Urothelium cell line (cell line): Measurements from ENCODE around the gene SLC25A22.
A peak's percentile ranks its signal among the peaks of the same experiment; 100 is the strongest.

Source experiments
- DNase-seq: peaks from one replicate; pipeline ENCODE4 v3.0.0; 2011; ENCODE audit warnings: low spot score, mixed read lengths
- FAIRE-seq: peaks from 2 replicates; lab custom pipeline; 2011; peaks lifted over from hg19 to GRCh38; lab: Jason Lieb, UNC

SLC25A22 gene

DNA sequence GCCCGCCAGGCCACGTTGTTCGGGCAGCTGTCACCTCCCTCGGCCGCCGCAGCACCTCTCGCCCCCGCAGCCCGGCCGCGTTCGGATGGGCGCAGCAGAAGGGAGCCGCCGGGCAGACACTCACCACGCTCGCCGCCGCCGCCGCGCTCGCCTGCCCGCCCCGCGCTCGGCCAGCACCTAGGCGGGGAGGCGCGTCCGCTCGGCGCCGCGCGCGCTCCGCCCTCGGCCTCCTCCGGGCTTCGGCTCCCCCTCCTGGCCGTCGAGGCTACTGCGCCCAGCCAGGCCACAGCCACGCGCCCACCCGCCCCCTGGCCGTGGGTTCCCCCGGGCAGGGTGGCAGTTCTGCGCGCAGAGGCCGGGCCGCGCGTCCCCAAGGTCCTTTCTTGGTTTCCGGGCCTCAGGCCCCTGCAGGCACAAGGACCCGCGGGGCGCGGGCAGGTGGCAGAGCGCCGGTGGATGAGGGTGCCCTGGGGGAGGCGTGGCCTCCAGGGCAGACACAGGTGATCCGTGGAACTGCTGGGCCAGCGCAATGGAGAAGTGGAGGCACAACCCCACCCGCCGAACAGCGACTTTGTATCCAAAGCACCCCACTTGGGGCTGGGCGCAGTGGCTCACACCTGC is at the start of gene SLC25A22:
Gene SLC25A22 (minus strand): TSS at position 189 of the 621 bp plus-strand sequence. CDS start 3,275 bp downstream, outside the sequence.
- peak; percentile 37 for FAIRE-seq
- DNase-seq = peak; percentile 85

DNA sequence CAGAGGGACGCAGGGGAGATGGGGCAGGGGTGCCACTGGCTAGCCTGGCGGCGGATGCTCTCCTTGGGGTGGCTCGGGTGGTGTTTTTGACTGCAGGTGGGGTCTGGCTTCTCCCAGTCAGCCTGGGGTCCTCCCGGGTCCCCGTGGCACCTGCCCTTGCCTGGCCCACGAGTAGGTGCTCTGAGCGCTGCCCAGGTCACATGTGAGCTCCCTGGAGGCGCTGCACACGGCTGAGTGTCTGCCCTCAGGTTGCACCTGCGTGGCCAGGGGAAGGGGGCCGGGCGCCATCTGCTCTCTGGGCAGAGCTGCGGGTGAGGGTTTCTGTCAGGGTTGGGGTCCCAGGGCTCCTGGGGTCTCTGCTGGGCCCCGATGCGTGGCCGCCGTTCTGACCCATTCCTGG is 49.8 kb upstream of the SLC25A22 start:
- no peak for FAIRE-seq

DNA sequence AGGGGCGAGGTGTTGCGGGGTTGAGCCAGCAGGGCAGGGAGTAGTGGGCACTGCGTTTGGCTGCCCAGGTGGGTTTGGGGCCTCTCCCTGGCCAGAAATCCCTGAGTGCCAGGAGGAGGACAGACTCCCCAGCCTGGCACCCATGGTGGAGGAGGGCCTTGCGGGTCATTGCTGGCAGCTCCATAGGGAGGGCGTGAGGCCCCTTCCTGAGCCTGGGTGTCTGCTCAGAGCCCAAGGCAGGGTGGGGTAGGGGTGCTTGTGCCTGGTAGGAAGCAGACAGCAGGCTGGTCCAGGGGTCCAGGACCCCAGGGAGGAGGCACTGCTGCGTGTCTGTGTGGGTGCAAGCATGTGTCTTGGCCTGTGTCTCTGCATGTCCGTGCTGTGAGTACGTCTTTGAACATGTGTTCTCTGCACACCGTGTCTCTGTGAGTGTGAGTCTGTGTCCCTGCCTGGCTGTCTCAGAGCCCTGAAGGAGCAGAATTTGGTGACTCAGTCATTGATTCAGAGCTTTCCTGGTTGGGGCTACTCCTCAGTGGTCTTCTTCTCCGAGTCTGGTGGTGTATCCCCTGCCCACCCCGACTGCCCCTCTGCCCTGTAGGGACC is 48.5 kb upstream of the SLC25A22 start:
- no peak for DNase-seq
- no peak for FAIRE-seq

More for the DNA sequence above, 49.8 kb upstream of the SLC25A22 start:
- DNase-seq = no peak

DNA sequence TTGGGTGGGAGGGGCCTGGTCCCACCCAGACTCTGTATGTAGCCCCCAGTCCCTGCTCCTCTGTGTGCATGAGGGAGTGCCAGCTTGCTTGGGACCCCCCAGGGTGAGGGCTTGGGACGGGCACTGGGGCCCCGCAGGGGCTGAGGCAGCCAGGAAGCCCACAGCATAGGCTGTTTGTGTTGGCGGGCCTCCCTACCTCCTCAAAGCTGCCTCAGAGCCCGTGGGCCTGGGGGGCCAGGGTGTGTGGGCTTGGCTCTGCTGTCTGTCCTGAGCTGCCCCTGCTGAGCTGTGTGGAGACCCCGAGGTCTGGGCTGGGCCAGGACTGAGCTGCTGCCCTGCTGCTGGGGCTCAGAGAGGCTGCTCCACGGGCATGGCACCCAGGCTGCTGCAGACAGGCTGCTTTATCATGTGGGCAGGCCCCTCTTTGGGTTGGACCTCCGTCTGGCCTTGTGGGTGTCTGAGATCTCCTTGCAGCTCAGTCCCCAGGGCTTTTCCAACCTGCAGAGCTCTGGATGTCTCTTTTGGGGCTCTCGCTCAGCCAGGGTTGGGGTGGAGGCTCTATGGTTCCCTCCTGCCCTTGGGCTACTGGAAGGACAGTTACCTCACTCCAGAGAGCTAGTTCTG is 47.9 kb upstream of the SLC25A22 start:
- DNase-seq (no peak), FAIRE-seq (no peak)

DNA sequence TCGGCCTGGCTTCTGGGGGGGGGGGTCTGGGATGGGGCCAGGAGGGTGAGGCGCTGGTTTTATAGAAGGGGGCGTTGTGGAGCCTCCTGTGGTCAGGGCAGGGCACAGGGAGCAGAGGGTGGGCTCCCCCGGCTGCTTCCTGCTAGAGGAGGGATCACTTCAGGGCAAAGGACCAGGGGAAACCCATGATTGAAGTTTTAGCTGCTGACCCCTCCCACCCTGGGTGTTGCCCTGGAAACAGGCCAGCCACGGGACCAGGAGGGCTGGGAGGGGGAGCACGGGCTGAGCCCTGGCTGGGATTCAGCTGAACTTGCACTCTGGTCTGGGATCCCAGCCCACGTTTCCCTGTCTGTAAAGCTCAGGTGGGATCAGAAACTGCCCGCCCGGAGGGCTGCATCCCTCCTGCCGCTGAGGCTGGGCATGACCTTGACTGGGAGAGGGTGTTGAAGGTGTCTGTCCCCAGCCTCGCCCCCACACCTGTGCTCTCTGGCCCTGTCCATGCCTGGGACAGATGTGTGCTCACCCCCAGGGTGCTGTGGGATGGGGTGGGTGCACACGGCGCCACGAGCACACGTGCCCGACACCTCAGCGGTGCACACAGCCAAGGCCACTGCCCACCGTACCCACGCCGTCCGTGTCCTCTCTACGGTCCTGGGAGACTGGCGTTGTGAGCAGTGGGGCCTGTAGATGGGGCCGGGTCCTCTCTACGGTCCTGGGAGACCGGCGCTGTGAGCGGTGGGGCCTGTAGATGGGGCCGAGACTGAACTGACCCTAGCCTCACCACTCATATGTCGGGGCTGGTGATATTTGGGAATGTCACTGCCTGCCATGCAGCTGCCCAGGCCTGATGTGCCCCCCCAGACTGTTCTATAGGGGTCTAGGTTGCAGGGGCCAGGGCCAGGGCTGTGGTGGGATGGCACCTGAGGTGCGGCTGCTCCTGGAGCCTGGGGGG is 46.9 kb upstream of the SLC25A22 start:
- peak; percentile 17 for FAIRE-seq
- DNase-seq = peak; percentile 78

DNA sequence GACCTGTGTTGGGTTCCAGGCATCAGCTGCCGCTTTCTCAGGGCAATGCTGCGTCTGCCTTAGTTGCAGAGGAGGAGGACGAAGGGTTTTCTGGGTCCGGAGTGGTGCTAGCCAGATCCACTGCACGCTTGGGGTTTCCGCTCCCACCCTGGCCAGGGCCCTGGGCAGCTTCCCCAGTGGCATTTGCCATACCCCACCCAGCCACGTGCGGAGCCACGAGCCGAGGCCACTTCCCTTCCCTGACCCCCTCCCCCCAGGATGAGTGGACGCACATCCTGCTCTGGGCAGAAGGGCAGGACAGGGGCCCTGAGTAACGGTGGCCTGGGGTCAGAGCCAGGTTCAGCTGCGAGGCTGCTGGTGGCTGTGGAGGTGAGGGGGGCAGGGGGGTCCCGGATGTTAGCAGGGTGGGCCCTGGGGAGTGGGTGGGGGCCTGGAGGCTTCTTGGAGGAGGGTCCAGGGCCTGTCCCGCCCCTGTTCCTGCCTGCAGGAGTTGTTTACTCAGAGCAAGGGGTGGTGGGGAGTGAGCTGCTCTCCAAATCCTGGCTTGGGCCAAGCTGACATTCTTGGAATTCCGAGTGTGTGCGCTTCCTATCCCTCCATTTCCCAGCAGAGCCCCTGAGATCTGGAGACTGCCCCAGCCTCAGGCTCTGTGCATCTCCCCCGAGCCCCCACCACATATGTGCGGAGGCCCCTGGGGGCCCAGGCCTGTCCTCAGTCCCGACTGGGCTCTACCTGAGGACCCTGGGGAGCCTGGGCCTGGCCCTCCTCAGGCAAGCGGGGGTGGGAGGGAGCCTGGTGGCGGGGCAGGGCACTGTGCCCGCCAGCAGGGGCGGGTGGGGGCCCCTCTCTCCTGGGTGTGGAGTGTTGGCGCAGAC is 46.0 kb upstream of the SLC25A22 start:
- DNase-seq = peak; percentile 76

DNA sequence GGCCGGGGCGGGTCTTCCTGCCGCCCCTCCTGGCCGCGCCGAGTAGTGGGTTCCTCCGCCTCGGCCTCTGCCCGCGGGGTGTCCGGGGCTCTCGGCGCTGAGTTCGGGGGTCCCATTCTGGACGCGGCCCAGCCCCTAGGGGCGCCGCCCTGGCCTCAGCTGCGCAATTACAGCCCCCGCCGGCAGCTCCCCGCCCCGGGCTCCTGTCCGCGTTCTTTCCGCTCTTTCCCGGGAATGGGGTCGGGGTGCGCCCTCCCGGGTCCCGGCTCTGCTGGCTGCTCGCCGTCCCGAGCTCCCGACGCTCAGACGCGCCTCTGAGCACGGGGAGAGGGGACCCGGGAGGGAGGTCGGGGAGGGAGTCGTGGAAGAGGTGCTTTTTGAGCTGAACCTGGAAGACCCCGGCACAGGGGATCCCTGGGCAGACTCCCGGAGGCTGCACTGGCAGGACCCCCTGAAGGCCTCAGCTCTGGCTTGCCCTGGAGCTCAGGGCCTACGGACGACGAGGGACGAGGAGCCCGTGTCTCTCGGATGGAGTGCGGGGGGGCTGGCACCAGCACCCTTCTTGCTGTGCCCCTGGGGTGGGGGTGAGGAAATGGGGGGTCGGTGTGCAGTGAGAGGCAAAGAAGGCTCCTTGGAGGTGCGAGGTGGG is 45.1 kb upstream of the SLC25A22 start:
- DNase-seq (no peak), FAIRE-seq (no peak)

More for the DNA sequence above, 46.0 kb upstream of the SLC25A22 start:
- FAIRE-seq = peak; percentile 71

DNA sequence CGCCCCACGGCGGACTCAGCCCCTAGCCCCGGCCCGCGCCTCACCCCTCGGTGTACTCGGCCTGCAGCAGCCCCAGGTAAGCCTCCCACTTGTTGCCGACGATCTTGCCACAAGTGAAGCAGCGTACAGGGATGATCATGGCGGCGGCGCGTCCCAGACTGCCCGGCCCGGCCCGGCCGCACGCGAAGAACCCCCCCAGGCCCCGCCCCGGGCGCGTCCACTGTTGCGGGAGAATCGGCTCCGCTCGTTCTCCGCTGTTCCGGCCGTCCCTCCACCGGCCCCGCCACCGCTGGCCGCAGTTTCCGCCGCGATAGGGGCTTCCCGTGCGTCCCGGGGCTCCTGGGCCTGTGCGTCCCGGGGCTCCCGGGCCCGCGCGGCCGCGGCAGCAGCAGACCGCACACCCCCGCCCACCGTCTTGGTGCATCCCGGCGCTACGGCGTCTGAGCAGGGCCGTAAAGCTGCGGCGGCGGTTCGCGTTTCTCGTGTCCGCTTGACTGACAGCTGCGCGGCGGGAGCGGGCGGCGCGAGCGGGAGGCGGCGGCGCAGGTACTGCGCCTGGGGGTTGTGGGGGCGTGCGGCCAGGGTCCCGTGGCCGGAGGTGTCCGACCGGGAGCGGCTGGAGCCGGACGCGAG is 44.4 kb upstream of the SLC25A22 start, which contains the start of the genes POLR2L and TSPAN4:
Gene POLR2L (minus strand): TSS at position 160 of the 633 bp plus-strand sequence. CDS start 21 bp downstream, at position 139.
Gene TSPAN4 (plus strand): TSS at position 483 of the 633 bp plus-strand sequence. CDS start 7,453 bp downstream, outside the sequence.
- no peak for FAIRE-seq

DNA sequence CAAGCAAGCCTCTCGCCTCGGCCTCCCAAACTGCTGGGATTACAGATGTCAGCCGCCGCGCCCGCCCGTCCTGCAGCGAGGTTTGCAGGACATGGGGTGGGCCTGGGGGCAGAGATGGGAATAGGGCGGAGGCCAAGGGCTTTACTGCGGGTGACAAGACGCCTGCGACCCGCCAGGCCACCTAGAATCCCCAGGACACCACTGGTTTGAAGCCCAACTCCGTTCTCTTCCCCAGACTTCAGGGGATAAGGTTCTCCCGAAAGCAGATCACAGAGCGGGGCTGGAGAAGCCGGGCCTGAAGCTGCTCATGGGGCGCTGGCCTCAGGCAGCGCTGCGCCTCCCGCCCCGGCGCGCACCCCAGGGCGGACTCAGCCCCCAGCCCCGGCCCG is 43.9 kb upstream of the SLC25A22 start:
- no peak for DNase-seq
- FAIRE-seq = no peak

More for the DNA sequence above, 44.4 kb upstream of the SLC25A22 start, which contains the start of the genes POLR2L and TSPAN4:
- peak; percentile 74 for DNase-seq

DNA sequence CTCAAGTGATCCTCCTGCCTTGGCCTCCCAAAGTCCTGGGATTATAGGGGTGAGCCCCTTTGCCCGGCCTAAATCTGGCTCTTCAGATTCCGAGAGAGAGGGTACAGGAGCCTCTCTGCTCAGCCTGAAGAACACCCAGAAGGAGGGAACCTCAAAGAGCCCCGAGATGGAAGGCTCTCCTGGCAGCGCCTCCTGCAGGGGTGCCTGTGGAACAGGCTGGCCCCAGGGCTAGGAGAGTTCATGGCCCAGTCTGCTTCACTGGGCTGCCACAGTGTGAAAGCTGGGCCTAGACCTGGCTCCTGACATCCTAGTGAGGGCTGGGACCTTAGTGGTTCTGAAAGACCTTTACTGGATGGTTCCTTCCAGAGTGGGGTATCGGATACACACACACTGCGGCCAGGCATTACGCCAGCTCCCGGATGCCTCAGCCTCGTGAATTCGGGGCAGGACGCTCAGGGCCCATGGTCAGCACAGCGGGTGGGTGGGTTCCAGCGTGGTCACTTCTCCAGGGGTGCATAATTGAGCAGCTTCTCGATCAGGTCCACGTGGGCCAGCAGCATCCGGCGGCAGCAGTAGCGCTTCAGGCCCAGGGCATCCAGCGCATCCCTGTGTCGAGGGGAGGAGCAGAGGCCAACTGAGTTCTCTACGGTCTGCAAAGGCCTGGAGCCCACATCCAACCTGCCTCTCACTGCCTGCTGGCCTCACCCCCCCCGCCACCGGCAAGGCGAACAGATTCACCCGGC is 42.0 kb upstream of the SLC25A22 start:
- FAIRE-seq = no peak
- no peak for DNase-seq

DNA sequence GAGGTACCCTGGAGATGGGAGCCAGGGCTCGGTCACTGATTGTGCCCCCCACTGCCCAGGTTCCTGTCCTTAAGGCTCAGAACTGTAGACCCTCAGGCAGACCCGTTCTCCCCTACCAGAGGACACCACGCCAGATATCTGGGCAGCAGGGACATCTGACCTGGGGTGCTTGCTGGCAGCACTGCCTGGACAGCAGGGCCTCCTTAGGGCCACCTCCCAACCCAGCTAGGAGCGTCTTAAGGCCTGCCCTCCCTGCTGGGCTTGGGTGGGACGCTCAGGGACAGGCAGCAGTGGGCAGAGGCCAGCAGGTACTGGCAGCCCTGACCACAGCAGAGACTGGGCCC is 41.2 kb upstream of the SLC25A22 start:
- FAIRE-seq (no peak), DNase-seq (no peak)

DNA sequence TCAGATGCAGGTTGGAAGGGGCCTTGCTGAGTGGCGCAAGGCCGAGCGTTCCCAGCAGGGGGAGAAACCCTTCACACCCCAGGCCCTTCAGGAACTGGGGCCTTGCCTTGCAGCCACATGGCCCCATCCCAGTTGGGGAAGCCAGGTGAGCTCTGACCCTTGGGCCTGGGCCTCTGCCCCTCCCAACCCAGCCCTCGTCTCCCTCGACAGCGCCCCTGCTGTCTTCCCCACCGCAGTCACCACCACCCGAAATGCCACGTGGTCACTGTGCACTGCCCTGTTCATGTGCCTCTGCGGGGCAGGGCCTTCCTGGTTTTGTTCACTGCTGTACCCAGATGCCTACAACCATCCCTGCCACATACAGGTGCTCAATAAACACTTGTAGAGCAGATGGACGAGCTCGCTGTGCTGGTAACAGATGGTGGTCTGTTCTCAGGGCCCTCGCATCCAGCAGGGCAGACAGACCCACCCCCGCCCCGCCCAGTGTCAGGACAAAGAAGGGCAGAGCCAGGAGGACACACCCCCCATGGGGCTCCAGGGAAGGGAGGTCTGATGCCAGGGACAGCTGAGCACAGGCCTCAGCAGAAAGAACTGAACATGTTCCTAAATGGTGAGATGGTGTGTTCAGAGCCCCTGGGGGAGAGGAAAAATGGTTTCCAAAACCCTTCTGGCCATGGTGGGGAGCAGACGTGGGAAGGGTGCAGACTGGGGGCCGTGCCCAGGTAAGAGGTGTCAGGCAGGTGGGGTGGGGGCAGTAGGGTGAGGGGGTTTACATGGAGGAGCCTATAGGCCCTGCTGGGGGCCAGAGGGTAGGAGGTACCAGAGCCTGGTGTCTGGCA is 40.6 kb upstream of the SLC25A22 start:
- FAIRE-seq (no peak), DNase-seq (no peak)

DNA sequence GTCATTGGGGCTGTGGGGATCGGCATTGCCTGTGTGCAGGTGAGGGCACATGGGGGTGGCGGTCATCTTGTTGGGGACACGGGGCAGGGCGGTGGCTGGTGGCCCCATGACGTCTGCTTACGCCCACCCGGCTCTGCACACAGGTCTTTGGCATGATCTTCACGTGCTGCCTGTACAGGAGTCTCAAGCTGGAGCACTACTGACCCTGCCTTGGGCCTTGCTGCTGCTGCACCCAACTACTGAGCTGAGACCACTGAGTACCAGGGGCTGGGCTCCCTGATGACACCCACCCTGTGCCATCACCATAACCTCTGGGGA is 39.9 kb upstream of the SLC25A22 start:
- DNase-seq (no peak), FAIRE-seq (no peak)

DNA sequence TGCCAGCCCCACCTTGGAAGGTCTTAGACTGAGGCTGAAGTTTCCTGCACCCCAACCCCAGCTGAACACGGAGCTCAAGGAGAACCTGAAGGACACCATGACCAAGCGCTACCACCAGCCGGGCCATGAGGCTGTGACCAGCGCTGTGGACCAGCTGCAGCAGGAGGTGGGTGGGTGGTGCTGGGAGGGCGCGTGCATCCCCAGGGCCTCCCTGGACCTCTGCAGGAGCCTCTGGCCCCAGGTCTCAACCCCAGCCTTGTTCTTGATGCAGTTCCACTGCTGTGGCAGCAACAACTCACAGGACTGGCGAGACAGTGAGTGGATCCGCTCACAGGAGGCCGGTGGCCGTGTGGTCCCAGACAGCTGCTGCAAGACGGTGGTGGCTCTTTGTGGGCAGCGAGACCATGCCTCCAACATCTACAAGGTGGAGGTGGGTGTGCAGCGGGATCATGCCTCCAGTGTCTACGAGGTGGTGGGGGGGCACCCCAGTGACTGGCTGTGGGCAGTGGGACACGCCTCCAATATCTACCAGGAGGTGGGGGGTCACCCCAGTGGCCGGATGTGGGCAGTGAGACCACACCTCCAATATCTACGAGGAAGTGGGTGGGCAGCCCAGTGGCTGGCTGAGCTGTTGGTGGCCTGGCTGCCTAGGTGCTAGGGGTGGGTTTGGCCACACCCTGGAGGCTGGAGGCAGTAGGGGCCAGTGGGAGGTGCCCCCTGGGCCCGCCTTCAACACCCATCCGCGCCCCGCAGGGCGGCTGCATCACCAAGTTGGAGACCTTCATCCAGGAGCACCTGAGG is 39.3 kb upstream of the SLC25A22 start:
- no peak for DNase-seq

DNA sequence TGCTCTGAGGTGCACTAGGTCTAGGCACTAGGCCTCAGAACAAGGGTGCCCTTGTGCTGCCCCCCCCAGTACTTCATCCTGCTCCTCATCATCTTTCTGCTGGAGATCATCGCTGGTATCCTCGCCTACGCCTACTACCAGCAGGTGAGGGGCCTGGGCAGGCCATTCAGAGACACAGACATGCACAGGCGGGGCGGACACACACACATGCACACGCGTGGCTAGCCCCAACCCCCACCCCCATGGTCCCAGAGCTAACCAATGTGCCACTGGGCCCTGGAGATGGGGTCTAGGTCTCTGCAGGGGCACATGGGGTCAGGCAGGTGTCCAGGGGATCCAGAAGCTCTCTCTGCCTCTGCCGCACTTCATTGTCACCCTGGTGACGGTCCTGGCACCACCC is 38.6 kb upstream of the SLC25A22 start:
- no peak for FAIRE-seq

More for the DNA sequence above, 39.3 kb upstream of the SLC25A22 start:
- FAIRE-seq = no peak

DNA sequence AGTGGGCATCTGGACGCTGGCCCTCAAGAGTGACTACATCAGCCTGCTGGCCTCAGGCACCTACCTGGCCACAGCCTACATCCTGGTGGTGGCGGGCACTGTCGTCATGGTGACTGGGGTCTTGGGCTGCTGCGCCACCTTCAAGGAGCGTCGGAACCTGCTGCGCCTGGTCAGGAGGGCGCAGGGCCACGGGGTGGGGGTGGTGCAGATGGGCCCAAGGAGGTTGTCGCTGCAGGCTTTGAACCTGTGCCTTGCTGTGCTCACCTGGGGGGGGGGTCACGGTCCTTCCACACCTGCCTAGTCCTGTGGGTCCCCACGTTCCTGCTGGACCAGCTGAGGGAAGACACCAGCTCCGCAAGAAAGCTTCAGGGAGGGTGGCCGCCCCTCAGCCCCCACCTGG is 38.2 kb upstream of the SLC25A22 start:
- FAIRE-seq (no peak), DNase-seq (no peak)

More for the DNA sequence above, 38.6 kb upstream of the SLC25A22 start:
- DNase-seq = no peak
